GM10248 (cell line): ENCODE measurements around the gene FRMD1.

Source experiments
- CTCF ChIA-PET: fragments of 300-600 bp; sonication (Branson Sonifier 250); formaldehyde crosslinking; extraction: SDS; loops from one replicate; lab custom pipeline; 2021; ENCODE audit warnings: antibody characterized with exemption; lab: Yijun Ruan, JAX
- POLR2A ChIA-PET: fragments of 350-650 bp; sonication (Branson Sonifier 250); formaldehyde crosslinking; extraction: SDS; loops from one replicate; lab custom pipeline; 2020; ENCODE audit warnings: antibody characterized with exemption; lab: Yijun Ruan, JAX
- DNase-seq: peaks from one replicate; pipeline ENCODE4 v3.0.0; 2012; ENCODE audit errors: extremely low spot score
- CTCF ChIP-seq: IDR thresholded peaks from 2 replicates; pipeline ENCODE4 v1.5.1; 2012; ENCODE audit warnings: mild to moderate bottlenecking, low read depth; ENCODE audit errors: extremely low read depth, missing control alignments, control extremely low read depth

Gene FRMD1

GRCh38 chr6:168049706-168050224, 29.2 kb downstream of the FRMD1 start:
- POLR2A ChIA-PET: no interaction called here
- DNase-seq: no peak
- CTCF ChIA-PET: no interaction called here
- TF ChIP-seq CTCF: no peak

GRCh38 chr6:168049277-168049676, 29.7 kb downstream of the FRMD1 start:
- ChIA-PET CTCF (no interaction called here), POLR2A (no interaction called here)
- DNase-seq: no peak
- no peak for TF ChIP-seq CTCF

- DNase-seq: no peak
- CTCF ChIA-PET: no interaction called here
- POLR2A ChIA-PET: no interaction called here
Observed at GRCh38 chr6:168048724-168049025, 30.3 kb downstream of the FRMD1 start.

GRCh38 chr6:168047841-168048723, 30.9 kb downstream of the FRMD1 start:
- no peak for DNase-seq
- no peak for TF ChIP-seq CTCF
- ChIA-PET POLR2A (no interaction called here), CTCF (no interaction called here)

More at GRCh38 chr6:168048724-168049025, 30.3 kb downstream of the FRMD1 start:
- TF ChIP-seq CTCF: no peak

GRCh38 chr6:168046696-168047095, 32.3 kb downstream of the FRMD1 start:
- ChIA-PET POLR2A (no interaction called here), CTCF (no interaction called here)
- no peak for DNase-seq
- no peak for TF ChIP-seq CTCF

GRCh38 chr6:168045706-168046620, 33.0 kb downstream of the FRMD1 start:
- POLR2A ChIA-PET: no interaction called here
- CTCF ChIA-PET: no interaction called here
- no peak for TF ChIP-seq CTCF
- no peak for DNase-seq
